ENCODE measurements around the gene MMP24.
"Not testable (repeated sequence)": the region's sequence is repeated elsewhere in the genome, so short reads cannot be mapped to it uniquely, and the experiment has no call there.

MMP24 gene

GRCh38 chr20:35226126-35226883 is at the start of gene MMP24:
TSS of gene MMP24 (plus strand) at chr20:35226690. CDS start at chr20:35226739, 49 bp downstream.
- no peak for DNase-seq

- no peak for DNase-seq
These were observed 46.9 kb upstream of the MMP24 start for GRCh38 chr20:35179292-35180212.

GRCh38 chr20:35180266-35180665 is 46.2 kb upstream of the MMP24 start:
- DNase-seq: no peak

- DNase-seq: no peak
These were observed 44.8 kb upstream of the MMP24 start for GRCh38 chr20:35181731-35182130.

- not testable (repeated sequence) for DNase-seq
These were observed 39.7 kb upstream of the MMP24 start for GRCh38 chr20:35186691-35187289.

- no peak for DNase-seq
These were observed 38.8 kb upstream of the MMP24 start for GRCh38 chr20:35187584-35188190.

GRCh38 chr20:35189223-35189622 is 37.3 kb upstream of the MMP24 start:
- not testable (repeated sequence) for DNase-seq

- no peak for DNase-seq
These were observed 35.9 kb upstream of the MMP24 start for GRCh38 chr20:35190556-35190955.

GRCh38 chr20:35191419-35192117 is 34.9 kb upstream of the MMP24 start:
- DNase-seq: no peak

- DNase-seq: no peak
These were observed 34.2 kb upstream of the MMP24 start for GRCh38 chr20:35192118-35192872.

GRCh38 chr20:35193031-35193791 is 33.3 kb upstream of the MMP24 start:
- DNase-seq: not testable (repeated sequence)

- DNase-seq: no peak
These were observed 30.2 kb upstream of the MMP24 start for GRCh38 chr20:35196313-35196712.

GRCh38 chr20:35199740-35200139 is 26.8 kb upstream of the MMP24 start:
- DNase-seq: no peak

GRCh38 chr20:35200267-35200666 is 26.2 kb upstream of the MMP24 start:
- no peak for DNase-seq

- not testable (repeated sequence) for DNase-seq
These were observed 25.0 kb upstream of the MMP24 start for GRCh38 chr20:35201467-35201866.

GRCh38 chr20:35206802-35207201 is 19.7 kb upstream of the MMP24 start:
- DNase-seq: no peak

GRCh38 chr20:35207950-35208611 is 18.4 kb upstream of the MMP24 start:
- DNase-seq: no peak

- DNase-seq: no peak
These were observed 11.2 kb upstream of the MMP24 start for GRCh38 chr20:35215066-35215956.

- no peak for DNase-seq
These were observed 9.9 kb upstream of the MMP24 start for GRCh38 chr20:35216541-35216940.
